GM21737 (cell line): ENCODE data around the gene ANKRD36.
"Not testable (repeated sequence)": the region's sequence is repeated elsewhere in the genome, so short reads cannot be mapped to it uniquely, and the experiment has no call there.

ENCODE experiments used
- ATAC-seq: cut with Tn5 transposase; IDR thresholded peaks from one replicate; pipeline ENCODE4 v1.9.1; 2021; ENCODE audit warnings: mild to moderate bottlenecking, moderate library complexity; ENCODE audit not compliant: unreplicated experiment

ANKRD36 gene

DNA sequence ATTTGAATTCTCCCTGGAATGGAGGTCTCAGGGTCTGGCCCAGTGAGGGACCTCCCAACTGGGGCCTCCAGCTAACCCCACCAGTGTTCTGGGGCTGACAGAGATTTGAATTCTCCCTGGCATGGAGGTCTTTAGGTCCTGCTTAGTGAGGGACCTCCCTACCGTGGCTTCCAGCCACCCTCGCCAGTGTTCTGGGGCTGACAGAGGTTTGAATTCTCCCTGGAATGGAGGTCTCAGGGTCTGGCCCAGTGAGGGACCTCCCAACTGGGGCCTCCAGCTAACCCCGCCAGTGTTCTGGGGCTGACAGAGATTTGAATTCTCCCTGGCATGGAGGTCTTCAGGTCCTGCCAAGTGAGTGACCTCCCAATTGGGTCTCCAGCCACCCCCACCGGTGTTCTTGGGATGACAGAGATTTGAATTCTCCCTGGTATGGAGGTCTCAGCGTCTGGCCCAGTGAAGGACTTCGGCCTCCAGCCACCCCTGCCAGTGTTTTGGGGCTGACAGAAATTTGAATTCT is 155.2 kb downstream of the ANKRD36 start:
- ATAC-seq: not testable (repeated sequence)

DNA sequence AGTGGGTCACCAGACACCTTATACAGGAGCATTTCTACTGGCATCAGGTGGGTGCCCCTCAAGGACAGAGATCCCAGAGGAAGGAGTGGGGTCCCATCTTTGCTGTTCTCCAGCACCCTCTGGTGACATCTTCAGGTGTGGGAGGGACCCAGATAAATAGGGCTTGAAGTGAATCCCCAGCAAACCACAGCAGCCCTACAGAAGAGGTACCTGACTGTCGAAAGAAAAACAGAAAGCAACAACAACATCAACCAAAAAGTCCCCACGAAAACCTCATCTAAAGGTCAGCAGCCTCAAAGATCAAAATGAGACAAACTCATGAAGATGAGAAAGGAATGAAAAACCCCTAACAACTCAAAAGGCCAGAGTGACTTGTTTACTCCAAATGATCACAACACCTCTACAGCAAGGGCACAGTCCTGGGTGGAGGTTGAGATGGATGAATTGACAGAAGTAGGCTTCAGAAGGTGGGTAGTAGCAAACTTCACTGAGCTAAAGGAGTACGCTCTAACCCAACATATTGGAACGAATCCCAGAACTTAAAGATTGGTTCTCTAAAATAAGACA is 163.4 kb downstream of the ANKRD36 start:
- not testable (repeated sequence) for ATAC-seq

DNA sequence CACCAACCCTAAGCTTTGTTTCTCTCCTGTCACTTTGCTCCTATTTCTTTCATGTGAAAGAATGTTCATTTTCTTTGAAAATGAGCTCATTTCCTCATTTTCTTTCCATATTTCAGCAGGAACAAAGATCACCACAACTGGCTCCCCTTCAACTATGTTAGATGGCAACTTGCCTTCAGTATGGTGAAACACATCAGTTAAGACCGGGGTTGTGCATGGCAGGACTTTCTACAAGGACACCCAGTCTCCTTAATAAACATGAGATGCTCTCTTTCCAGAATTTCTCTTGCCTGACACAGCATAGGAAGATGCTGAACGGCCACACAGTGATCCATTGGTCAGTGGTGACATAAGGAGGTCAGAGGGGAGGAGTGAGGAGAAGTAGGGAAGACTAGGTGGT is 172.2 kb downstream of the ANKRD36 start:
- ATAC-seq: not testable (repeated sequence)

DNA sequence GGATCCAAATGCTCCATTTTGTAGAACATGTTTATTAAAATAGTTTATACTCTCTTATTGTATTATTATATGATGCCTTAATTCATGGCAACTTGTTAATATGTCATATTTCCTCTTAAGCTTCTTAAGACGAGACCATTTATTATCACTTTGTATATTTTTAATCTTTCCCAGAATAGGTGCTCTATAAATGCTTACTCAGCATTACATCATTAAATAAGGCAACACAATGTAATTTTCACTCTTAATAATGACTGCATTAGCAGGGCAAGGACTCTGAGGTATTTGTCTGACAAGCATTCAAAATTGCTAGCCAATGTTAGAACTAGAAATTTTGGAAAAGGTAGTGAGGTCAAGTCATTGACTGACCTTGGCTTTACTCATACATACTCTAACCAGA is 180.7 kb downstream of the ANKRD36 start:
- ATAC-seq: not testable (repeated sequence)
